ENCODE data around the gene TBC1D3B.
"Not testable (repeated sequence)": the region's sequence is repeated elsewhere in the genome, so short reads cannot be mapped to it uniquely, and the experiment has no call there.

The TBC1D3B gene

DNA sequence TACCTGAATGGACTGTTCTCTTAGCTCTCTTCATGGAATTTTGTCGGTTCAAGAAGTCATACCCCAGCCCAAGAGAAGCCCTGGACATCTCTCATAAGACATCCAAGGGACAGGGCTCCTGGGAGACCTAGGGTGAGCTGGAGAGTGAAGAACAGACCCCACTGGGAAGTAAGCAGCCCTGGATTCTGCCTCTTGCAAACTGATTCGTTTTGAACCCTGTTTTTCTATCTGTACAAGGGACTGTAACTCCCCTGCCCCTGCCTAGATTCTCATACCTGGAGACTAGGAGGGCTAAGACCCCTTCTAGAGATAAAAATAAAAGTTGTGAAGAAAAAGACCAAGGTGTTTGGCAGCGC is 19.7 kb upstream of the TBC1D3B start:
- Histone ChIP-seq H4K20me1 (ENCODE audit: insufficient read depth, low read length) (no peaks in the 10 kb centered on the region), H3K27me3 (ENCODE audit: low read depth, low read length) (no peaks in the 10 kb centered on the region), H2AFZ (ENCODE audit: low read depth, low read length) (no peak overlapping the region), H3K9me3 (ENCODE audit: insufficient read depth, low read length) (no peaks in the 10 kb centered on the region), H3K4me1 (ENCODE audit: low read length) (no peaks in the 10 kb centered on the region), H3K4me2 (ENCODE audit: low read length) (no peak overlapping the region), H3K27ac (ENCODE audit: low read length) (no peak overlapping the region), H3K4me3 (ENCODE audit: low read length) (no peak overlapping the region), H3K36me3 (replicated peaks; ENCODE audit: low read depth, low read length) (no peaks in the 10 kb centered on the region), H3K9ac (ENCODE audit: low read length) (no peak overlapping the region), H3K79me2 (ENCODE audit: low read length) (no peaks in the 10 kb centered on the region)
- TF ChIP-seq, protein P1, sequence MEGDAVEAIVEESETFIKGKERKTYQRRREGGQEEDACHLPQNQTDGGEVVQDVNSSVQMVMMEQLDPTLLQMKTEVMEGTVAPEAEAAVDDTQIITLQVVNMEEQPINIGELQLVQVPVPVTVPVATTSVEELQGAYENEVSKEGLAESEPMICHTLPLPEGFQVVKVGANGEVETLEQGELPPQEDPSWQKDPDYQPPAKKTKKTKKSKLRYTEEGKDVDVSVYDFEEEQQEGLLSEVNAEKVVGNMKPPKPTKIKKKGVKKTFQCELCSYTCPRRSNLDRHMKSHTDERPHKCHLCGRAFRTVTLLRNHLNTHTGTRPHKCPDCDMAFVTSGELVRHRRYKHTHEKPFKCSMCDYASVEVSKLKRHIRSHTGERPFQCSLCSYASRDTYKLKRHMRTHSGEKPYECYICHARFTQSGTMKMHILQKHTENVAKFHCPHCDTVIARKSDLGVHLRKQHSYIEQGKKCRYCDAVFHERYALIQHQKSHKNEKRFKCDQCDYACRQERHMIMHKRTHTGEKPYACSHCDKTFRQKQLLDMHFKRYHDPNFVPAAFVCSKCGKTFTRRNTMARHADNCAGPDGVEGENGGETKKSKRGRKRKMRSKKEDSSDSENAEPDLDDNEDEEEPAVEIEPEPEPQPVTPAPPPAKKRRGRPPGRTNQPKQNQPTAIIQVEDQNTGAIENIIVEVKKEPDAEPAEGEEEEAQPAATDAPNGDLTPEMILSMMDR (IDR thresholded peaks at IDR 0.05; ENCODE audit: low read depth, low read length), result no peak
- no peak for TF ChIP-seq EZH2phosphoT487 (IDR thresholded peaks at IDR 0.05; ENCODE audit: low read depth)

DNA sequence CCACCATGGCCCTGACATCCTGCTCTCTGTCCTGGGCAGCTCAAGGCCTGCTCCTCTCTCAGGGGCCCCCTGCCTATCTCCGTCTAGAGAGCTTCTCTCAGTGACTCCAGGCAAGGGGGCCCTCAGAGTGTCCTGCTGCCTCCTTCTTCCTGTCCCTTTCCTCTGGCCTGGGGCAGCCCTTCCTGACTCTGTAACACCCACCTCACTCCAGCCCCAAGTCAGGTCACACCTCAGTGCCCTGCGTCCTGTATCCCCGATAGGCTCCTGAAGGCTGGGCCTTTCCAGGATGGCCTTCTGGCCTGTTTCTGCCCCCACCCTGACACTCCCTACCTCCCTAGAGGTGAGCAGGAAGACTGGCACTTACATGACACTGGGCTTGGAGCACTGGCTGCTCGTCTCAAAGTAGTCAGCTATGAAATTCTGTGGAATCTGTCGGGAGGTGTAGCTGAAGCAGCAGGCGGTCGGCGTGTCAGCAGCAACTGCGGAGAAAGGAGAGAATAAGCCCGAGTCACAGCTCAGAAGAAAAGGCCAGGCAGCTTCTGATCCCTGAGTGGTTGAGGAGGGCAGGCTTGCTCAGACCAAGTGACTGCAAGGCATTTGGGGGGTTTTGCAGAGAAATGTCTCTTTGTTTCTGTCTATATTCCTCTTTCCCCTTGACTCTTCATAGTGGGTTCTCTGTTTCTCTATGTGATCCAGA is 19.1 kb upstream of the TBC1D3B start:
- H3K79me2 ChIP-seq (ENCODE audit: low read length), result no peaks in the 10 kb centered on the region
- H3K4me2 ChIP-seq (ENCODE audit: low read length), result no peak overlapping the region
- no peaks in the 10 kb centered on the region for H3K4me1 ChIP-seq (ENCODE audit: low read length)

GRCh38 chr17:36194832-36195433 is 18.5 kb upstream of the TBC1D3B start:
- H3K4me1 ChIP-seq (ENCODE audit: low read length); H4K20me1 ChIP-seq (ENCODE audit: insufficient read depth, low read length); H2AFZ ChIP-seq (ENCODE audit: low read depth, low read length); H3K27ac ChIP-seq (ENCODE audit: low read length); H3K79me2 ChIP-seq (ENCODE audit: low read length); H3K4me3 ChIP-seq (ENCODE audit: low read length); H3K27me3 ChIP-seq (ENCODE audit: low read depth, low read length); H3K4me2 ChIP-seq (ENCODE audit: low read length); H3K9me3 ChIP-seq (ENCODE audit: insufficient read depth, low read length); H3K9ac ChIP-seq (ENCODE audit: low read length); H3K36me3 ChIP-seq (replicated peaks; ENCODE audit: low read depth, low read length): not testable (repeated sequence)

More for the DNA sequence above, 19.1 kb upstream of the TBC1D3B start:
- Histone ChIP-seq H4K20me1 (ENCODE audit: insufficient read depth, low read length) (no peaks in the 10 kb centered on the region), H3K4me3 (ENCODE audit: low read length) (no peak overlapping the region), H3K9ac (ENCODE audit: low read length) (no peak overlapping the region), H3K9me3 (ENCODE audit: insufficient read depth, low read length) (no peaks in the 10 kb centered on the region), H3K27ac (ENCODE audit: low read length) (no peak overlapping the region), H3K36me3 (replicated peaks; ENCODE audit: low read depth, low read length) (no peaks in the 10 kb centered on the region), H3K27me3 (ENCODE audit: low read depth, low read length) (no peaks in the 10 kb centered on the region), H2AFZ (ENCODE audit: low read depth, low read length) (no peak overlapping the region)
- TF ChIP-seq, protein P1 (IDR thresholded peaks at IDR 0.05; ENCODE audit: low read depth, low read length), result no peak
- TF ChIP-seq EZH2phosphoT487 (IDR thresholded peaks at IDR 0.05; ENCODE audit: low read depth), result no peak

GRCh38 chr17:36194147-36194831 is 17.9 kb upstream of the TBC1D3B start:
- not testable (repeated sequence) for H4K20me1 ChIP-seq (ENCODE audit: insufficient read depth, low read length); H3K27ac ChIP-seq (ENCODE audit: low read length); H3K79me2 ChIP-seq (ENCODE audit: low read length); H3K9ac ChIP-seq (ENCODE audit: low read length); H2AFZ ChIP-seq (ENCODE audit: low read depth, low read length); H3K4me1 ChIP-seq (ENCODE audit: low read length); H3K4me3 ChIP-seq (ENCODE audit: low read length); H3K36me3 ChIP-seq (replicated peaks; ENCODE audit: low read depth, low read length); H3K27me3 ChIP-seq (ENCODE audit: low read depth, low read length); H3K9me3 ChIP-seq (ENCODE audit: insufficient read depth, low read length); H3K4me2 ChIP-seq (ENCODE audit: low read length)

GRCh38 chr17:36193216-36193775 is 16.9 kb upstream of the TBC1D3B start:
- no peak overlapping the region for H2AFZ ChIP-seq (ENCODE audit: low read depth, low read length)
- no peaks in the 10 kb centered on the region for H3K27me3 ChIP-seq (ENCODE audit: low read depth, low read length)
- H3K4me3 ChIP-seq (ENCODE audit: low read length), result no peak overlapping the region
- TF ChIP-seq, protein P1 (IDR thresholded peaks at IDR 0.05; ENCODE audit: low read depth, low read length), result no peak
- no peak for TF ChIP-seq EZH2phosphoT487 (IDR thresholded peaks at IDR 0.05; ENCODE audit: low read depth)
- H3K36me3 ChIP-seq (replicated peaks; ENCODE audit: low read depth, low read length), result no peaks in the 10 kb centered on the region
- no peak overlapping the region for H3K27ac ChIP-seq (ENCODE audit: low read length)
- H3K9ac ChIP-seq (ENCODE audit: low read length), result no peak overlapping the region
- H4K20me1 ChIP-seq (ENCODE audit: insufficient read depth, low read length), result no peaks in the 10 kb centered on the region
- H3K4me1 ChIP-seq (ENCODE audit: low read length), result no peaks in the 10 kb centered on the region
- no peaks in the 10 kb centered on the region for H3K79me2 ChIP-seq (ENCODE audit: low read length)
- H3K4me2 ChIP-seq (ENCODE audit: low read length), result no peak overlapping the region
- no peaks in the 10 kb centered on the region for H3K9me3 ChIP-seq (ENCODE audit: insufficient read depth, low read length)

DNA sequence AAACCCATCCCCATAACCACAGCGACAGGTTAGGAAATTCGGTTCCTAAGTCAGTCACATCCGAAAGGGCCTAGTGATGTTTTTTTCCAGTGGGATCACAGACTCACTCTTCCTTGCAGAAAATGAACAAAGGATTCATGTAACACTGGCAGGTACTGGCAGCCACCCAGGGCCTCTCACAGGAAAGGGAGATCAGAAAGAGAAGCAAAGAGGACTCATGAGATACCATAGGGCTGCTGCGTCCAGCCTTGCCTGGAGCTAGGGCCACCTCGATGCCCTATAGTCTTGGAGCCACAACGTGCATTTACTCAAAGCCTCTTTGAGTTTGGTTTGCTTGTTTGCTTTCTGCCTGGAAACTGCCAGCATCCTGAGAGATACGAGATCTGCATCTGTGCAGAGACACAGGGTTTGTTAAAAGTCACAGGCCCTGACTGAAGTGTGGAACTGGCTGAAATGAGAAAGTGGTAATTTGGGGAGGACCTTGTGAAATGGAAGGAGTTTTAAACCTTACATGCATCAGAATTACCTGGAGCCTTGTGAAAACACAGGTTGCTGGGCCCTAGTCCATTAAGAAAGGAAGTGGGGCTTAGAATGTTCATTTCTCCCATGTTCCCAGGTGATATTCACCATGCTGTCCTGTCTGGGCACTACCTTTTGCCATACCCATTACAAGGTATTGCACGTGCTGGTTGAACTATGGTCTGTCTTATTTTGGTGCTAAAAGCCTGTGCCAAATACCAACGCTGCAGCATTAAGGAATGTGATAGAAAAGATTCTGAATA is 14.3 kb upstream of the TBC1D3B start:
- H3K4me3 ChIP-seq (ENCODE audit: low read length); H3K36me3 ChIP-seq (replicated peaks; ENCODE audit: low read depth, low read length); H3K4me2 ChIP-seq (ENCODE audit: low read length); H2AFZ ChIP-seq (ENCODE audit: low read depth, low read length); H4K20me1 ChIP-seq (ENCODE audit: insufficient read depth, low read length); H3K4me1 ChIP-seq (ENCODE audit: low read length); H3K9me3 ChIP-seq (ENCODE audit: insufficient read depth, low read length); H3K79me2 ChIP-seq (ENCODE audit: low read length); H3K27ac ChIP-seq (ENCODE audit: low read length); H3K27me3 ChIP-seq (ENCODE audit: low read depth, low read length); H3K9ac ChIP-seq (ENCODE audit: low read length): not testable (repeated sequence)
